GM21576 (cell line): ENCODE measurements around the gene NCAPH2.

Experiments used
- ATAC-seq: cut with Tn5 transposase; IDR thresholded peaks from one replicate; pipeline ENCODE4 v1.9.1; 2021; ENCODE audit warnings: mild to moderate bottlenecking, moderate library complexity; ENCODE audit not compliant: unreplicated experiment

Gene NCAPH2

DNA sequence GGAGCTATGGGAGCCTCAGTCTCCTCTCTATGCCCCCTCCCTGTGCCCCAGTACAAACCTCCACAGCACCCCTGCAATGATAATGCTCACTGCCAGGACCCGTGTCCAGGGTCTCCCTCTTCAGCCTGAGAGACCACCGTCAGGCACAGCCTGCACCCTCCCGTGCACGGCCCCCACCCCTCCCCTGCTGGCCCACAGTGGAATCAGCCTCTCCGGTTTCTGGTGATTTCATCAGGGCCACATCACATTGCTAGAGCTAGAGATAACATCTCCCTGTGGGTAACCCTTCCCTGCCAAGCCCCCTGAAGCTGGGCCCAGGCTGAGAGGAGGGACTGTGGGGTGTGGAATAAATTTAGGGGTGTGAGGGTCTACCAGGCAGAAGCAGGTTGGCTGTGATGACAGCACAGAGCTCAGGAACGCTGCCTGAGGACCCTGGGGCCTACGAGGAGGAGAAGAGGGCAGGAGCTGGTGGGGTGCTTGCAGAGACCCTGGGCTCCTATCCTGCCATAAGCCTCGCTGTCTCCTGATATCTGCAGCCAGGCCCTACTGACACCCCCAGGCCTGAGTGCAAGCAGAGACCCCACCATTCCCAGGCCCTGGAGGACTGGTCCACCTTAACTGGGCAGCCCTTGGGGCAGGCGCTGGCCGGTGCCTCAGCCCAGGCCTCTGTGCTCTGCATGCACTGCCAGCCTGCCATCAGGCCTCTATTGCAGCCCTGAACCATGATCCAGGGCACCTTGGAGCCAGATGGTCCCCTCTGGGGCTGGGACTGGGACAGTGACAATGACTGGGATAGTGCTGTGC, 37.7 kb downstream of the NCAPH2 start, which contains the start of gene KLHDC7B:
TSS of gene KLHDC7B (plus strand) at position 378 of the 804 bp plus-strand sequence. CDS start at position 723, 345 bp downstream.
- no peak for ATAC-seq

DNA sequence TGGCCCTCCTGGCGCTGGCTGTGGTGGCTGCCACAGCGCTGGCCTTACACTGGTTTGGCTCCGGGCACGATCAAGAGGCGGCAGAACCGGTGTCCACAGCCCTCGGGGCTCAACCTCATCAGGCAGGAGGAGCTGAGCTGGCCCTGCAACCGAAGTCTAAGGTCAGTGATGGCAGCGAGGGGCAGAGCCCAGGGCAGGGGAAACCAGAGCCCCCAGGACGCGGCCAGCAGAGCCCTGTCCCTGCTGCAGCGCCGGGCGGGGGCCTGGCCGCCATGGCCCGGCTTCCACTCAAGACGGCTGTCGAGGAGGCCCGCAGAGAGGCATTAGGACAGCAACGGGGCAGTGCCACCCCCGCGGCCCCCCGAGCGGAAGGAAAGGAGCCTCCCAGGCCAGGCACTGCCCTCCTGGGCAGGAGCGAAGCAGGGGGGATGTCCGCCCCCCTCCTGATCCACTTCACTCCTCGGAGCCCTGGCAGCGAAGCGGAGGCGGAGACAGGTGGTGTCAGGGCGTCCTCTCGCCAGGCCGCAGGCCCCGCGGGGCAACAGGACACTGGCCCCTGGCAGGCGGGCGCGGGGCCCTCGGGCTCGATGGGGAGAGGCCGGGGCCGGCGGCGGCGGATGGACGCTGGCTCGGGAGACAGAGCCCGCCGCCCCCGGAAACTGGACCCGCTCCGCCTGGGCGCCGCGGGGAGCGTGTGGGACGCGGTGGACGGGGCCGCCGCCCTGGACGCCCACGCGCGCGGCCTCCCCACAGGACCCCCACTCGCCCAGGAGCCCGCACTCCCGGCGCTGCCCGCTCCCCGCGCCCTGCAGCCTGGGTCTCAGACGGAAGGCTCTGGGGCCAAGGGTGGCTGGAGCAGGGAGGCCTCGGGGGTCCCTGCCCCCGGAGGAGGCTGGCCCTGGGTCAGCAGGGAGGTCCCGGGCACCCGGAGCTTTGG, 38.6 kb downstream of the NCAPH2 start:
- no peak for ATAC-seq

- no peak for ATAC-seq
Observed at GRCh38 chr22:50547263-50547985, 39.4 kb downstream of the NCAPH2 start.

DNA sequence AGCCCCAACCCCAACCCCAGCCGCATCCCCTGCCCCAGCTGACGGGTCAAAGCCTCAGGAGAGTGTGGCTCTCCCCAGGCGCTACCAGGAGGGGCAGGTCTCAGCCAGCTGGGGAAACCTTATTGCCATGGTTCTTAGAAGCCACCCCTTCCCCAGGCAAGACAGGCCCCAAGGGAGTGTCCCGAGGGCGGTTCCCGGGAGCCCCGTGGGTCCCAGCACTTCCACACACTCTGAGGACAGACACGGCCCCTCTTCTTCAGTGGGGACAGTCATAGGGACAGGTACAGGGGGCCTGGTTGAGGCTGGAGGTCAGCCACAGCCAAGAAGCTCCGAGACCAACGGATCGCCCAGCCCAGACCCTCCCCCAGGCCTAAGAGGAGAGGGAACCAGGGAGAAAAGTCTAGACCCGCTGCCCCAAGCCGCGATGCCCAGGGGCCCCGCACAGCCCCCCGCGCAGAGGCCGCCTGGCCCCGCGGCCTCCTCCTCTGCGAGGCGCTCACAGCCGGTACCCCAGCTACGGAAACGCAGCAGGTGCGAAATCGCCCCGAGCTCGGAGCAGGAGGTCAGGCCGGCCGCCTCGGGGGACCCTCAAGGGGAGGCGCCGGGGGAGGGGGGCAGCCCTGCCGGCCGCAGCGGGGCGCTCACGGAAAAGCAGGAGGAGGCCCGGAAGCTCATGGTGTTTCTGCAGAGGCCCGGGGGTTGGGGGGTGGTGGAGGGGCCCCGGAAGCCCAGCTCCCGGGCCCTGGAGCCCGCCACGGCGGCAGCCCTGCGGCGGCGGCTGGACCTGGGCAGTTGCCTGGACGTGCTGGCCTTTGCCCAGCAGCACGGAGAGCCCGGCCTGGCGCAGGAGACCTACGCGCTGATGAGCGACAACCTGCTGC, 40.3 kb downstream of the NCAPH2 start:
- ATAC-seq, result no peak

DNA sequence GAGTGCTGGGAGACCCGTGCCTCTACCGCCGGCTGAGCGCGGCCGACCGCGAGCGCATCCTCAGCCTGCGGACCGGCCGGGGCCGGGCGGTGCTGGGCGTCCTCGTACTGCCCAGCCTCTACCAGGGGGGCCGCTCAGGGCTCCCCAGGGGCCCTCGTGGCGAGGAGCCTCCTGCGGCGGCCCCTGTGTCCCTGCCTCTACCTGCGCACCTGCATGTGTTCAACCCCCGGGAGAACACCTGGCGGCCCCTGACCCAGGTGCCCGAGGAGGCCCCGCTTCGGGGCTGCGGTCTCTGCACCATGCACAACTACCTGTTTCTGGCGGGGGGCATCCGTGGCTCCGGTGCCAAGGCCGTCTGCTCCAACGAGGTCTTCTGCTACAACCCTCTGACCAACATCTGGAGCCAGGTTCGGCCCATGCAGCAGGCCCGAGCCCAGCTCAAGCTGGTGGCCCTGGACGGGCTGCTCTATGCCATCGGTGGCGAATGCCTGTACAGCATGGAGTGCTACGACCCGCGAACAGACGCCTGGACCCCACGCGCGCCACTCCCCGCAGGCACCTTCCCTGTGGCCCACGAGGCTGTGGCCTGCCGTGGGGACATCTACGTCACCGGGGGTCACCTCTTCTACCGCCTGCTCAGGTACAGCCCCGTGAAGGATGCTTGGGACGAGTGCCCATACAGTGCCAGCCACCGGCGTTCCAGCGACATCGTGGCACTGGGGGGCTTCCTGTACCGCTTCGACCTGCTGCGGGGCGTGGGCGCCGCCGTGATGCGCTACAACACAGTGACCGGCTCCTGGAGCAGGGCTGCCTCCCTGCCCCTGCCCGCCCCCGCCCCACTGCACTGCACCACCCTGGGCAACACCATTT, 41.1 kb downstream of the NCAPH2 start:
- no peak for ATAC-seq

DNA sequence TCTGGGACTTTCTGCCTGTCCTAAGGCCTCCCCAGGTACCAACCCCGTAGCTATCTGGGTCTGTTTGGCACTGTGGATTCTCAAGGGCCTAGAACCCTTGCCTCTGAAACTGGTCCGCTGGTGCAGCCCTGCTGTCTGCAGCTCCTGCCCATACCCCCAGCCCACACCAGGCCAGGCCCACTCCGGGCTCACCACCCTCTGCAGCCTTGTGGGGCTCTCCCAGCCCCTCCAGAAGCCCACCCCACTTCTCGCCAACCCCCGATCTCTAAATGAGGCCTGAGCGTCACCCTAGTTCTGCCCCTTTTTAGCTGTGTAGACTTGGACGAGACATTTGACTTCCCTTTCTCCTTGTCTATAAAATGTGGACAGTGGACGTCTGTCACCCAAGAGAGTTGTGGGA, 42.4 kb downstream of the NCAPH2 start:
- no peak for ATAC-seq

- ATAC-seq, result no peak
Observed at GRCh38 chr22:50551160-50551752, 43.2 kb downstream of the NCAPH2 start.

DNA sequence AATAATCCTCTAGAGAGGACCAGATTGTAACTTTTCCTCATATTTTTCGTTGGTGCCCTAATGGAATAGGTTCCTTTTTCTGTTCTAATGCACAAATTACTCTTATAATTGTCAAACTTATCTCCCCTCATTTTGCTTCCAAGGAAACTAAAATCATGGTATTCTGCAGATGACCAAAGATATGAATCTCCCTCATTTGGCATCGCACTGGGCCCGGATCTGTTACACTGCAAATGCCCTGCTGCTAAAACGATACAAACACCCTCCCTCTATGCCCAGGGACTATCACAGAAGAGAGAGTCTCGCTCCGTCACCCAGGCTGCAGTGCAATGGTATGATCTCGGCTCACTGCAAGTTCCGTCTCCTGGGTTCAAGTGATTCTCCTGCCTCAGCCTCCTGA, 45.3 kb downstream of the NCAPH2 start:
- no peak for ATAC-seq

- ATAC-seq, result no peak
Observed at GRCh38 chr22:50556703-50557102, 48.7 kb downstream of the NCAPH2 start.

- ATAC-seq, result no peak
Observed at GRCh38 chr22:50560034-50560433, 52.0 kb downstream of the NCAPH2 start.

- ATAC-seq, result no peak
Observed at GRCh38 chr22:50561401-50562358, 53.7 kb downstream of the NCAPH2 start.

- ATAC-seq, result peak; percentile 87
Observed at GRCh38 chr22:50562523-50563412, 54.7 kb downstream of the NCAPH2 start, which contains the start of gene SYCE3. SYCE3 (minus strand) TSS chr22:50562919; CDS start chr22:50556405, 6,514 bp downstream.

- ATAC-seq, result peak; percentile 8
Observed at GRCh38 chr22:50563413-50564160, 55.6 kb downstream of the NCAPH2 start.

DNA sequence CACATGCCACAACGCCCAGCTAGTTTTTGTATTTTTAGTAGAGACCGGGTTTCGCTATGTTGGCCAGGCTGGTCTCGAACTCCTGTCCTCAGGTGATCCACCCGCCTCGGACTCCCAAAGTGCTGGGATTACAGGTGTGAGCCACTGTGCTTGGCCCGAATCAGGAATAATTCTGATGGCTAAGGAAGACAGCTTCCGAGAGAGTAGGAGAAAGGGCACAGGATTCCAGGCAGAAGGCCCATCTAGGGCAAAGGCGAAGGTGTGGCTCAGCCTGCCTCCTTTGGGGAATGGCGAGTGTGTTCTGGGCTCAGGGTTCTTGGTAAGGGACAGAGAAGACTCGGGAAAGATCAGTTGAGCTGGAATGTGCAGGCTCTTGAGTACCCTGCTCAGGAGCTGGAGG, 56.3 kb downstream of the NCAPH2 start:
- no peak for ATAC-seq

DNA sequence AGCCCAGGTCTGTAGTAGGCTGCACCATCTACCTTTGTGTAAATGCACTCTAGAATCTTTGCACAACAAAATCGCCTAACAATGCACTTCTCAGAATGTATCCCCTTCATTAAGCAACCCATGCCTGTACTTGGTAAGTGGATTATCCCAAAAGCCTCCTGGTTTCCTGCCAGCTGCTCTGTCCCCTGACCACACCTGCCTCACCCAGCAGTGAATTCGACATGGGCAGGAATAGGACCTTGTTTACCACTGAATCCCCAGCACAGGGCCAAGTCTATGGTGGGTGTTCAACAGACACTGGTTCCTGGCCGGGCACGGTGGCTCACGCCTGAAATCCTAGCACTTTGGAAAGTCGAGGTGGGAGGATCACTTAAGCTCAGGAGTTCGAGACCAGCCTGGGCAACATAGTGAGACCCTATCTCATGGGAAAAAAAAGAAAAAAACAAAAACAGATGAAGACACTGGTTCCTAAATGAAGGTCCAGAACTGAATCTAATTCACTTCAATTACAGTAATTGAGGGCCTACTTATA, 59.8 kb downstream of the NCAPH2 start:
- ATAC-seq, result no peak

DNA sequence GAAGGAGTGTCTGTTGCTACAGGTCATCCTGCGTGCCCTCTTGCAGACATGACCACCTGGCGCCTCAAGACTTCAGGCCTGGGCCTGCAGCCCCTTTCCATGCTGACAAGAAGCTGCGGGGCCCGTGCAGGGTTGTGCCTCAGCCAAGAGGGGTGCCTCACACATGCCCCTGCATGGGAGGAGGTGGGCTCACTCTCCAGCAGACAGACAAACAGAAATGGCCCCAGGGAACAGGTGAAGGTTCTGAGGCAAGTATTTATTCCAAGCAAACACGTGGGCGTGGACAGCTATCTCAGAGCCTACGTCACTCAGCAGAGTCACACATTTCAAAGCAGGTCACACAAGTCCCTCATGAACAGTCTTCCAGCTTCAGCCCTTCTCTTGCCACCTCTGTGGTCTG, 60.6 kb downstream of the NCAPH2 start:
- no peak for ATAC-seq
